GM18873 (cell line): ENCODE data around the gene PALD1.

ENCODE experiments used
- ATAC-seq: cut with Tn5 transposase; IDR thresholded peaks from one replicate; pipeline ENCODE4 v1.9.1; 2021; ENCODE audit warnings: mild to moderate bottlenecking, moderate library complexity, moderate number of reproducible peaks; ENCODE audit not compliant: unreplicated experiment, low FRiP score

PALD1 gene

DNA sequence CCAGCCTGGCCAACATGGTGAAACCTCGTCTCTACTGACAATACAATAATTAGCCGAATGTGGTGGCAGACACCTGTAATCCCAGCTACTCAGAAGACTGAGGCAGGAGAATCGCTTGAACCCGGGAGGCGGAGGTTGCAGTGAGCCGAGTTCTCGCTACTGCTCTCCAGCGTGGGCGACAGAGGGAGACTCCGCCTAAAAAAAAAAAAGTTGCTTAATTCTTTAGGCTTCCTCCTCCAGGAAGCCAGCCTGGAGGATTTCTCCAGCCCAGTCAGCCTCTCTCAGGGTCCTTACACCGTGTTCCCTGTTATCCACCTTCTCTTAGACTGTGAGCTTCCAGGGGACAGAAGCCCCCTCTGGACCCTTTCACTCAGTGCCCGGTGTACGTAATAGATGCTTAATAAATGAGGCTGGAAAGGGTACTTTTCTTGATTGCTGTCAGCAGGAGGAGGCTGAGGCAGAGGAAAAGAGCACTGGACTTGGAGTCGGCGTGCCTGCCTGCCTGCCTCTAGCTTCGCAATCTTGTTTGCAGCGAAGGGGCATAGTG, 20.7 kb upstream of the PALD1 start:
- ATAC-seq: no peak

GRCh38 chr10:70458329-70459060, 20.1 kb upstream of the PALD1 start:
- no peak for ATAC-seq

GRCh38 chr10:70459061-70459773, 19.4 kb upstream of the PALD1 start:
- no peak for ATAC-seq

DNA sequence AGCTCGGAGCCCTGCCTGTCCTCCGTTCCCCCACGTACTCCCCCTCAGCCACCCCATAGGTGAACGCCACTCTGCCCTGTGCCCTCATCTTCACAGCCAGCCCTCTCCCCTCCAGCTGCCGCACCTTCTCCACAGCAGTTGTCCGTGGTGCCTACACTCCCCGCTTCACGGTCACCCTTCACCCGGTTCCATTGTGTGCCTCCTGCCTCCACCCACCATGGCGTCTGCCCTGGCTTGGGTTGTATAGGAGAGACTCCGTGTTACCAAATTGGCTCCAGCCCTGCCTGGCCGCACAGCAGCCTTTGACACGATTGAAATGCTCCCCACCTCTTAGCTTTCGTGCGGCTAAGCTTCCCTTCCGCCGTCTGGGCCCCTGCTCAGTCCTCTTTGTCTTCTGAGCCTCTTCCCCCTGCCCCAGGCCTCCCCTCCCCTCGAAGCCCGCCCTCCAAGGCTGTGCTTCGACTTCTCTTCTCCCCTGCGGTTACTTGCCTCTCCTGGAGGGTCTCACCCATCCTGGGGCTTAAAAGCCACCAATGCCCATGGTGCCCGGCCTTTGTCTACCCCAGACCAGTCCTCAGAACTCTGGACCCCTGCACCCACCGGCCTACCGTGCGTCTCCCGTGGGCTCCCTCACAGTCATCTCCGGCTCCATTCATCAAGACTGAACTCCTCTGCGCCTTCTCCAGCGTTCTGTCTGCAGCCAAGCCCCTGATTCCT, 18.6 kb upstream of the PALD1 start:
- no peak for ATAC-seq

GRCh38 chr10:70461397-70462348, 16.9 kb upstream of the PALD1 start:
- ATAC-seq: no peak

- no peak for ATAC-seq
These were observed 16.1 kb upstream of the PALD1 start for GRCh38 chr10:70462349-70462984.

DNA sequence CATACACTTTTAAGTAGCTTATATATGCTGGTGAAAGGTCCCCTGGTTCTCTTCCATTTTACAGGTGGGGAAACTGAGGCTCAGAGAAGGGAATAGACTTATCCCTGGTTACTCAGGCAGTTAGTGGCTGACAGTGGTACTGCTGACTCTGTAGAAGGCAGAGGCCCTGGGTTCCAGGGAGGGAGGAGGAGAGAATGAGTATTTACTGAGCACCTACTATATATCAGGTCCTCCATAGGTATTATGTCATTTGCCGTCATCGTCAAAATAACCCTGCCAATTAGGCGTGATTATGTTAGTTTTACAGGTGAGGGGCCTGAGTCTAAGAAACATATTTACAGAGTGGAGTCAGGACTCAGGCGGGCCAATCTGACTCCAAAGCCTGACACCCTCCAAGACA, 13.3 kb upstream of the PALD1 start:
- no peak for ATAC-seq

DNA sequence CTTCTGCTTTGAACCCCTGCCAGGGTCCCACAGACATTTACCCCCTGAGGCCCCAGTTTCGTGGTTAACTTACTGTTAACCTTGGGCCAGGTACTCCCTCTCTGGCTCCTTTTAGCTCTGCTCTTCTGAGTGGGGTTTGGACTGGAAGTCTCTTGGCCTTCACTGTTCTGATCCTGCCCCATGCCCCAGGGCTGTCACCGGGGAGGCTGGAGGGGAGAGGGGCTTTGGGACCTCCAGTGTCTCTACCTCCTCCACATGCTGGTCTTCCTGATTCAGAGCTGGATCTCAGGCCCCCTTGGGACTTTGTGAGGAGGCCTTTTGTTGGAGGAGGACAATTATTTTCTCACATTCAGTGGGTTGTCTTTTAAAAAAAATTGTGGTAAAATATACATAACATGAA, 12.7 kb upstream of the PALD1 start:
- ATAC-seq: no peak

DNA sequence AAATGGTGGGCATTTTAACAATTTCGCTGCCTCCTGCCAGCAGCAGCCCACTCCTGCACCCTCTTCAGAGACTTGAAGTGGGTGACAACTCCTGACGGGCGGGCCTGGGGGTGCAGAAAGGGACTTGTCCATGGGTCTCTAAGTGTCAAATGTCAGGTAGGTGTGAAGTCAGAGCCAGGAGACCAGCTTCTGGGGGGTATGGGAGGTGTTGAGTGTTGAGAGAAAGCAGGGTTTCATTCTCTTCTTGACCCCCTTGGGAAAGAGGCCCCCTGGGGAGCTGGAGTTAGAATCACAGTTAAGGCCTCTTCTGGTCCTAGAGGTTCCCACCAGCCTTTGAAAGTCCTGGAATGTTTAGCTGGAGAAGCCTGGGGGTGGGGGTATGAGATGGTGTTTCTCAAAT, 11.6 kb upstream of the PALD1 start:
- ATAC-seq: no peak

- no peak for ATAC-seq
These were observed 5.6 kb upstream of the PALD1 start for GRCh38 chr10:70472799-70473454.

- ATAC-seq: no peak
These were observed 3.8 kb upstream of the PALD1 start for GRCh38 chr10:70474780-70475179.

DNA sequence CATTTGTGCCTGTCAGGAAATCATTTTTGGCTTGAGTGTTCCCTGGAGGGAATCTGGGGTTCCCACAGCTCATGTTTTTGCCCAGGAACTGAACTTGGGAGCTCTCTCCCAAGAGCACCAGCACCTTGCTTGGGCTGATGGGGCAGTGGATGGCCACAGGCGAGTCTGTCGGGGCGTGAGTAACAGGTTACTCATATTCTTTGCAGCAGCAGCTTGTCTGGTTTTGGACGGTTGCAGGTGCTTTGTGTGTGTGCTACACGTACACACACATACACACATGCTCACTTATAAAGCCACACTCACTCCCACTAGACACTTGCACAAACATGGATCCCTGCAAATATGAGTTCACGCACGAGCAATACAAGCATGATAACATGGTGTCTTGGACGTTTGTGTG, 2.9 kb upstream of the PALD1 start:
- no peak for ATAC-seq

- ATAC-seq: no peak
These were observed 2.1 kb upstream of the PALD1 start for GRCh38 chr10:70476249-70477035.

DNA sequence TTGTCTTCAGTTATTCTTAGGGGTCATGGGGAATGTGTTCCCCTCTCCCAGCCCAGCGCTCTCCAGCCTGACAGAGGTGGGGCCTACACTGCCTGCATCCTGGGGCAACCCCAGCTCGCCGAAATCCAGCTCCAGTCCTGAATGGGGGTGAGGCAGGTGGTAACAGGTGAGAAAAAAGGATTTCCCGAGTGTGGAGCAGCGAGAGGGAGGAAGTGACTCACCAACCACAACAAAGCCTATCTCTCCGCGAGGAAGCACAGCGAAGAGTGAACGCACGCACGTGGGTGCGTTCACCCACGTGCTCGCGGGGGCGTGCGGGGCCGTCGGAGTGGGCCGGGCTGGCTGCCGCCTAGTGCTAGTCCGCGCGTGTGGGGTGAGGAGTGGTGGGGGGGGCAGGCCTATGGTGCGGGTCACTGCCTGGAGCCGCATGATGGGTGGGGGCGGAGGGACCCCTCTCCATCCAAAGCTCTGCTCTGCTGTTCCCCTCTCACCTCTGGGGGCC, 855 bp upstream of the PALD1 start:
- no peak for ATAC-seq

DNA sequence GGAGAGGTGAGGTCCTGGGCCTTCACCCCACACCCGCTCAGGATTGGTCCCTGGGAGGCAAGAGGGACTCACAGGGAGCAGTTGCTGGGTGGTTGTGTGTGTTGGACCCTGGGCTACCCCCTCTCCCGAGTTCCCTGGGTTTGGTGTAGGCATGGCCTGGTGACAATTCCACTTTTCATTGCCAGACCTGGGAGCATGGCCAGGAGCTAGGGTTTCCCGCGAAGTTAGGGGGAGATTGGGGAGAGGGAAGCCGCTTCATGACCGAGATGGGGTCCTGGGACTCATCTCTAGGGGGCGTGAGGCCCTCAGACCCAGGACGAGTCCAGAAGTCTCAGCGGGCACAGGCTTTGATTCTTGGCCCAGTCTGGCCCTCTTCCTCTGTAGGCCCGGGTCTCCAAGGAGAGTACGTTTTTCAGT, 606 bp downstream of the PALD1 start:
- ATAC-seq: no peak

GRCh38 chr10:70479626-70480238, 1.2 kb downstream of the PALD1 start:
- ATAC-seq: no peak

GRCh38 chr10:70480239-70480861, 1.8 kb downstream of the PALD1 start:
- ATAC-seq: no peak
